B cell (primary cell): ENCODE measurements around the gene CROCC. TPM values are rescaled to one million over a fixed set of nuclear protein-coding genes. Genes with fewer than 3 reads are reported as not detected.
"Not testable (repeated sequence)": the region's sequence is repeated elsewhere in the genome, so short reads cannot be mapped to it uniquely, and the experiment has no call there.

ENCODE experiments used
- ATAC-seq: fragments of 200-7000 bp; cut with Tn5 transposase; one replicate; pipeline ENCODE4 v1.10.0; 2021; ENCODE audit warnings: low read depth, mild to moderate bottlenecking, moderate number of reproducible peaks, moderate library complexity
- CTCF ChIA-PET: fragments of 350-600 bp; sonication (Branson Sonifier 250); formaldehyde crosslinking; loops from one replicate; lab custom pipeline; 2021; ENCODE audit warnings: antibody characterized with exemption, inconsistent platforms; lab: Charles Lee
- POLR2A ChIA-PET: fragments of 350-600 bp; sonication (Branson Sonifier 250); formaldehyde crosslinking; loops from one replicate; lab custom pipeline; 2021; ENCODE audit warnings: antibody characterized with exemption; lab: Charles Lee
- DNase-seq: peaks from one replicate; pipeline ENCODE4 v3.0.0; 2013
- H2AFZ ChIP-seq: 2 replicates; pipeline ENCODE4 v1.6.1; 2012; ENCODE audit warnings: mild to moderate bottlenecking, low read depth, low read length; ENCODE audit not compliant: insufficient read depth, poor library complexity, severe bottlenecking
- H3K27ac ChIP-seq, 2 donors: 1 replicate in 1 of 2; 2 replicates in 1 of 2; pipeline ENCODE4 v1.5.1; 2012 to 2013; ENCODE audit warnings: low read length in 2 of 2, mild to moderate bottlenecking in 2 of 2, moderate library complexity in 1 of 2
- H3K27me3 ChIP-seq, 4 experiments: fragments of 200-600 bp in 1 of 4; sonication (generic) in 1 of 4; replicated peaks in 1 of 4; 1 replicate in 2 of 4; 2 replicates in 2 of 4; pipeline versions ENCODE4 v1.6.1 to v1.7.0; 2013 to 2016; ENCODE audit warnings: low read length in 3 of 4, mild to moderate bottlenecking in 2 of 4, mixed read lengths in 1 of 4, moderate library complexity in 1 of 4; ENCODE audit not compliant: insufficient read depth in 4 of 4, control insufficient read depth in 3 of 4; ENCODE audit errors: control extremely low read depth in 1 of 4
- H3K36me3 ChIP-seq, 2 experiments: replicated peaks in 1 of 2; 1 replicate in 1 of 2; 2 replicates in 1 of 2; pipeline versions ENCODE4 v1.6.1 to v1.7.1; 2013; ENCODE audit warnings: low read length in 1 of 2; ENCODE audit not compliant: insufficient read depth in 2 of 2, control insufficient read depth in 1 of 2; ENCODE audit errors: control extremely low read depth in 1 of 2, extremely low read depth in 1 of 2
- H3K4me1 ChIP-seq, 2 donors: fragments of 200-600 bp in 1 of 2; sonication (generic) in 1 of 2; 1 replicate in 1 of 2; 2 replicates in 1 of 2; pipeline versions ENCODE4 v1.5.1 to v1.6.1; 2013 to 2017; ENCODE audit warnings: low read length in 2 of 2; ENCODE audit not compliant: control insufficient read depth in 2 of 2, insufficient read depth in 2 of 2
- H3K4me2 ChIP-seq: replicated peaks from 2 replicates; pipeline ENCODE3; 2012; ENCODE audit warnings: mild to moderate bottlenecking, low read depth, low read length; ENCODE audit not compliant: poor library complexity, severe bottlenecking
- H3K4me3 ChIP-seq, 5 experiments: fragments of 200-600 bp in 1 of 5; sonication (generic) in 1 of 5; 1 replicate in 3 of 5; 2 replicates in 2 of 5; pipeline versions ENCODE4 v1.5.1 to v1.7.0; 2011 to 2016; ENCODE audit warnings: low read length in 4 of 5, mild to moderate bottlenecking in 4 of 5, low read depth in 2 of 5, control low read depth in 1 of 5, moderate library complexity in 1 of 5; ENCODE audit not compliant: insufficient read depth in 1 of 5; ENCODE audit errors: control extremely low read depth in 1 of 5, extremely low read depth in 1 of 5
- H3K79me2 ChIP-seq: fragments of 200-600 bp; sonication (generic); one replicate; pipeline ENCODE4 v1.6.0; 2016; ENCODE audit warnings: low read length; ENCODE audit not compliant: control insufficient read depth, insufficient read depth
- H3K9ac ChIP-seq: fragments of 200-600 bp; sonication (generic); 2 replicates; pipeline ENCODE4 v1.6.1; 2017; ENCODE audit warnings: mild to moderate bottlenecking, low read length, moderate library complexity
- H3K9me3 ChIP-seq, 3 donors: one replicate each; pipeline versions ENCODE4 v1.6.1 to v1.7.1; 2013; ENCODE audit warnings: low read length in 2 of 3; ENCODE audit not compliant: control insufficient read depth in 2 of 3, insufficient read depth in 1 of 3; ENCODE audit errors: control extremely low read depth in 1 of 3
- H4K20me1 ChIP-seq: 2 replicates; pipeline ENCODE4 v1.6.0; 2012; ENCODE audit warnings: mild to moderate bottlenecking, low read length; ENCODE audit not compliant: insufficient read depth, control insufficient read depth, poor library complexity, severe bottlenecking
- H3K27ac Mint-ChIP-seq: one replicate; pipeline ENCODE4 v1.8.0; 2021; ENCODE audit warnings: mixed read lengths
- H3K27me3 Mint-ChIP-seq: one replicate; pipeline ENCODE4 v1.8.0; 2021; ENCODE audit warnings: mixed read lengths
- H3K4me1 Mint-ChIP-seq: one replicate; pipeline ENCODE4 v1.8.0; 2021; ENCODE audit warnings: mixed read lengths
- H3K4me3 Mint-ChIP-seq: one replicate; pipeline ENCODE4 v1.8.0; 2021; ENCODE audit warnings: mixed read lengths
- H3K9me3 Mint-ChIP-seq: one replicate; pipeline ENCODE4 v1.8.0; 2022; ENCODE audit warnings: mixed read lengths; ENCODE audit not compliant: insufficient read depth
- WGBS: methylation state at CpG from one replicate; pipeline ENCODE4 v1.1.5; 2013; ENCODE audit warnings: missing lambda C conversion rate; ENCODE audit not compliant: insufficient coverage; 5-methylcytosine and 5-hydroxymethylcytosine counted together
- intact Hi-C: fragments of 100-400 bp; cut with micrococcal nuclease; formaldehyde crosslinking; loops from one replicate; pipeline ENCODE4 v1.10.0; 2022
- polyA plus RNA-seq: library from polyadenylated mRNA; depleted of rRNA; stranded (reverse); fragments of >200 nt; gene quantifications from 2 replicates; pipeline ENCODE4 v1.2.3, GENCODE V29; 2012
- total RNA-seq, 2 donors: library from RNA; stranded (reverse); fragments of 120-200 nt in 1 of 2; gene quantifications; 1 replicate in 1 of 2; 2 replicates in 1 of 2; pipeline versions ENCODE4 v1.2.3 to v1.2.4, GENCODE V29; 2013 to 2022

The CROCC gene
- total and polyA plus RNA-seq, 2 donors (not counting 1 experiment from before 2014, with no cell fraction given) = 66.2 to 120 TPM

GRCh38 chr1:16933945-16934344 is 12.2 kb downstream of the CROCC start:
- H3K27ac ChIP-seq, H3K4me1 Mint-ChIP-seq, H3K79me2 ChIP-seq, H3K4me2 ChIP-seq, H4K20me1 ChIP-seq, ATAC-seq, DNase-seq, H3K27ac Mint-ChIP-seq, H3K36me3 ChIP-seq, H3K9ac ChIP-seq, H2AFZ ChIP-seq, H3K9me3 Mint-ChIP-seq, intact Hi-C loops, H3K4me3 Mint-ChIP-seq, H3K27me3 Mint-ChIP-seq, H3K27me3 ChIP-seq, H3K9me3 ChIP-seq, H3K4me1 ChIP-seq, H3K4me3 ChIP-seq: not testable (repeated sequence)
- ChIA-PET POLR2A (interaction anchor here (0.7 kb wide), 1 partner anchor 289 kb away, joined by 3 read pairs; no protein-coding TSS in a partner anchor), CTCF (interaction anchor here (0.7 kb wide), 1 partner anchor 1841 kb away, joined by 3 read pairs; no protein-coding TSS in a partner anchor)

GRCh38 chr1:16936580-16936979 is 14.8 kb downstream of the CROCC start:
- H3K27me3 ChIP-seq, CTCF ChIA-PET, H3K4me2 ChIP-seq, H3K4me3 Mint-ChIP-seq, H3K9ac ChIP-seq, ATAC-seq, H4K20me1 ChIP-seq, H3K79me2 ChIP-seq, H3K27me3 Mint-ChIP-seq, H3K4me1 ChIP-seq, H3K9me3 Mint-ChIP-seq, H3K27ac ChIP-seq, H3K9me3 ChIP-seq, H2AFZ ChIP-seq, POLR2A ChIA-PET, H3K4me3 ChIP-seq, H3K36me3 ChIP-seq, H3K27ac Mint-ChIP-seq, intact Hi-C loops, DNase-seq, H3K4me1 Mint-ChIP-seq: not testable (repeated sequence)
- 97% methylated on average over 16 of the region's 16 CpGs for WGBS
